K562 (cell line): Measurements from ENCODE around the gene CSTB. TPM values are rescaled to one million over a fixed set of nuclear protein-coding genes. Genes with fewer than 3 reads are reported as not detected.

Experiments used
- CBX1 ChIP-seq: sonication (generic); IDR thresholded peaks from 2 replicates; pipeline ENCODE4 v1.6.1; 2016; ENCODE audit warnings: antibody characterized with exemption, low read depth, mild to moderate bottlenecking
- CEBPZ ChIP-seq: fragments of 150-350 bp; IDR thresholded peaks from 2 replicates; pipeline ENCODE4 v1.6.1; 2014; ENCODE audit warnings: low read depth, mild to moderate bottlenecking, low read length, borderline replicate concordance
- DACH1 ChIP-seq: fragments of 450-650 bp; IDR thresholded peaks from 2 replicates; pipeline ENCODE4 v1.6.1; 2018; ENCODE audit not compliant: partially characterized antibody
- E2F6 ChIP-seq, 2 experiments: IDR thresholded peaks; 2 replicates each; pipeline ENCODE4 v1.6.1; 2011; ENCODE audit warnings: borderline replicate concordance in 1 of 2, control low read depth in 1 of 2, low read depth in 1 of 2, low read length in 1 of 2, mild to moderate bottlenecking in 1 of 2, mixed read lengths in 1 of 2, moderate library complexity in 1 of 2; ENCODE audit not compliant: insufficient read depth in 1 of 2, insufficient read length in 1 of 2, poor library complexity in 1 of 2, severe bottlenecking in 1 of 2; ENCODE audit errors: extremely low read depth in 1 of 2
- HLTF ChIP-seq: fragments of 450-650 bp; IDR thresholded peaks from 2 replicates; pipeline ENCODE4 v1.6.1; 2016
- HNRNPL ChIP-seq: fragments of 200-400 bp; formaldehyde crosslinking; IDR thresholded peaks from 2 replicates; pipeline ENCODE4 v1.6.1; 2017; ENCODE audit warnings: low read depth, mild to moderate bottlenecking, low read length
- MYNN ChIP-seq, 2 experiments: sonication (generic); formaldehyde crosslinking in 1 of 2; IDR thresholded peaks; 2 replicates each; pipeline versions ENCODE4 v1.5.0 to v1.6.1; 2016 to 2020; ENCODE audit warnings: antibody characterized with exemption in 1 of 2, missing genetic modification reagents in 1 of 2
- NR2F6 ChIP-seq: fragments of 450-650 bp; formaldehyde crosslinking; IDR thresholded peaks from 2 replicates; pipeline ENCODE4 v1.4.0; 2020; ENCODE audit warnings: mild to moderate bottlenecking
- SIN3B ChIP-seq: fragments of 450-650 bp; IDR thresholded peaks from 2 replicates; pipeline ENCODE4 v1.6.1; 2017; ENCODE audit warnings: low read depth, mild to moderate bottlenecking, moderate library complexity
- TBP ChIP-seq: optimal IDR thresholded peaks from 2 replicates; pipeline ENCODE3; 2011; ENCODE audit warnings: low read depth, low read length, improper control_type of control experiment
- TCF7 ChIP-seq: sonication (generic); IDR thresholded peaks from 2 replicates; pipeline ENCODE4 v1.6.1; 2016; ENCODE audit warnings: antibody characterized with exemption, borderline replicate concordance
- ZFP91 ChIP-seq: sonication (generic); formaldehyde crosslinking; IDR thresholded peaks from 2 replicates; pipeline ENCODE4 v1.8.0; 2022; ENCODE audit warnings: mild to moderate bottlenecking, missing genetic modification reagents
- ZNF134 ChIP-seq: fragments of 250-450 bp; sonication (Bioruptor Pico); conservative IDR thresholded peaks from 2 replicates; pipeline ENCODE4 v1.4.0; 2020
- ZNF143 ChIP-seq: sonication (generic); formaldehyde crosslinking; IDR thresholded peaks from 2 replicates; pipeline ENCODE4 v1.9.0; 2022; ENCODE audit warnings: mild to moderate bottlenecking, missing genetic modification reagents
- ZNF197 ChIP-seq: fragments of 200-800 bp; sonication (Bioruptor generic); IDR thresholded peaks from 2 replicates; pipeline ENCODE4 v1.6.1; 2016; ENCODE audit warnings: low read depth, missing genetic modification characterization, missing compliant biosample characterization
- ZNF277 ChIP-seq: fragments of 250-450 bp; sonication (Bioruptor Pico); IDR thresholded peaks from 2 replicates; pipeline ENCODE4 v1.8.0; 2022; ENCODE audit warnings: inconsistent platforms, mild to moderate bottlenecking, moderate library complexity, borderline replicate concordance
- ZNF655 ChIP-seq: fragments of 250-450 bp; sonication (Bioruptor Pico); IDR thresholded peaks from 2 replicates; pipeline ENCODE4 v1.5.0; 2021
- ZNF764 ChIP-seq: fragments of 250-450 bp; sonication (Bioruptor Pico); IDR thresholded peaks from 2 replicates; pipeline ENCODE4 v1.4.0; 2020; ENCODE audit warnings: low read depth, mild to moderate bottlenecking, moderate library complexity
- polyA plus RNA-seq, 8 experiments: library from polyadenylated mRNA; depleted of rRNA in 4 of 8; stranded (reverse) in 5 of 8; unstranded in 3 of 8; fragments of >200 nt; fragmentation: Nextera tagmentation in 2 of 8; fragmentation: Illumina TruSeq in 1 of 8; extraction: Ambion mirVana in 2 of 8; extraction: Trizol in 1 of 8; gene quantifications; 2 replicates each; pipeline versions ENCODE4 v1.2.1 to v1.2.3, GENCODE V29; 2011 to 2014; ENCODE audit warnings: inconsistent platforms in 1 of 8, missing spikeins in 1 of 8
- total RNA-seq, 7 experiments: library from RNA; depleted of rRNA in 6 of 7; stranded (reverse); fragments of >200 nt in 6 of 7; fragmentation: Illumina TruSeq in 2 of 7; extraction: Trizol in 2 of 7; gene quantifications; 2 replicates each; pipeline versions ENCODE4 v1.2.1 to v1.2.3, GENCODE V29; 2011 to 2021; ENCODE audit warnings: low replicate concordance in 1 of 7

CSTB gene
- total and polyA plus RNA-seq, 9 of the 15 experiments (the other 6 are each of a cell fraction or from before 2014, with no cell fraction given) = 12.4 to 65.0 (median 31.7) TPM

- TF ChIP-seq CEBPZ = no peak
- TF ChIP-seq ZNF134 (CRISPR knock-in tag) = no peak
- TF ChIP-seq ZFP91 (CRISPR knock-in tag) = no peak
- TF ChIP-seq ZNF143 (CRISPR knock-in tag) = no peak; the same call in 1 of the 2 replicates
- TF ChIP-seq ZNF764 (CRISPR knock-in tag) = 0 out of 2 replicates have a peak, but pooled peaks have one; percentile 21
- TF ChIP-seq SIN3B = peak; percentile 96
- TF ChIP-seq ZNF655 (CRISPR knock-in tag) = no peak
- peak; percentile 59 for TF ChIP-seq DACH1
- TF ChIP-seq CBX1 = 0 out of 2 replicates have a peak, but pooled peaks have one; percentile 43
- no peak for TF ChIP-seq NR2F6 (CRISPR knock-in tag)
- peak; percentile 32; the same call in 1 of the 2 replicates for TF ChIP-seq TCF7
- TF ChIP-seq HLTF = no peak
- no peak for TF ChIP-seq ZNF197 (CRISPR knock-in tag)
- peak; percentile 53; the same call in 1 of the 2 replicates for TF ChIP-seq HNRNPL
- no peak for TF ChIP-seq MYNN (IDR thresholded peaks at IDR 0.05)
- TF ChIP-seq MYNN (CRISPR knock-in tag; IDR thresholded peaks at IDR 0.05) = no peak
- TF ChIP-seq E2F6 (IDR thresholded peaks at IDR 0.05; ENCODE audit: borderline replicate concordance in 1 of 2, extremely low read depth in 1 of 2, insufficient read depth in 1 of 2, insufficient read length in 1 of 2, low read depth in 1 of 2, low read length in 1 of 2, poor library complexity in 1 of 2, severe bottlenecking in 1 of 2) = peak; percentile 74 to 86
- TF ChIP-seq TBP = peak; percentile 65
- no peak for TF ChIP-seq ZNF277 (CRISPR knock-in tag)
These were observed 13.3 kb upstream of the CSTB start, which contains the start of gene RRP1 (continued) for GRCh38 chr21:43789276-43790009.
